ENCODE measurements around the gene PRKCG. TPM values are rescaled to one million over a fixed set of nuclear protein-coding genes. Genes with fewer than 3 reads are reported as not detected.

The PRKCG gene
- total RNA-seq, 2 experiments from 2014 or later = not detected

DNA sequence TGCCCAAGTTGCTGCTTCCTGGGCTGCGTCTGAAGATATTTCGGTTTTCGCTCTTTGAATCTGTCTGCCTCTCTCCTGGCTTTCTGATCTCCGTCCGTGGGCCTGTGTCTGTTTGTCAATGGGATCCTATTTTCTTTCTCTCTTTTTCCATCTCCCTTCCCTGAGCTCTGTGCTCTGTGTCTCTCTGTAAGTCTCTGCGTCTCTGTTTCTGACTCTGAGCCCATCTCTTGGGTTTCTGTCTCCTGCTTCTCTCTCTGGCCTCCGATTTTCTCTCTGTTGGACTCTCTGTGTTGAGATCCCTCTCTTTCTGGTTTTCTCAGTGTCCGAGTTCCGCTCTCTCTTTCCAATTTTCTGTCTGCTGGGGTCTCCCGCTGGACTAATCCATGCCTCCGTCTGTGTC is 1.7 kb downstream of the PRKCG start:
- no peaks in the 10 kb centered on the region for H4K20me1 ChIP-seq (ENCODE audit: insufficient read depth, low read length)
- no peaks in the 10 kb centered on the region for H3K36me3 ChIP-seq (ENCODE audit: insufficient read depth, low read length)
- H2AFZ ChIP-seq (ENCODE audit: low read length) = no peak overlapping the region
- no peaks in the 10 kb centered on the region for H3K79me2 ChIP-seq (ENCODE audit: insufficient read depth, low read depth, low read length)
- peaks cover 3% of the 10 kb centered on the region for H3K4me1 ChIP-seq (ENCODE audit: insufficient read depth, low read length, poor library complexity, severe bottlenecking)
- CTCF ChIA-PET (ENCODE audit: unreplicated experiment) = no interaction called here
- H3K27ac ChIP-seq (ENCODE audit: low read depth, low read length, poor library complexity, severe bottlenecking) = no peak overlapping the region
- no peak for DNase-seq (ENCODE audit: low spot score)
- POLR2A ChIA-PET = no interaction called here
- no peak overlapping the region for H3K4me2 ChIP-seq (ENCODE audit: low read length)
- TF ChIP-seq, protein P1, sequence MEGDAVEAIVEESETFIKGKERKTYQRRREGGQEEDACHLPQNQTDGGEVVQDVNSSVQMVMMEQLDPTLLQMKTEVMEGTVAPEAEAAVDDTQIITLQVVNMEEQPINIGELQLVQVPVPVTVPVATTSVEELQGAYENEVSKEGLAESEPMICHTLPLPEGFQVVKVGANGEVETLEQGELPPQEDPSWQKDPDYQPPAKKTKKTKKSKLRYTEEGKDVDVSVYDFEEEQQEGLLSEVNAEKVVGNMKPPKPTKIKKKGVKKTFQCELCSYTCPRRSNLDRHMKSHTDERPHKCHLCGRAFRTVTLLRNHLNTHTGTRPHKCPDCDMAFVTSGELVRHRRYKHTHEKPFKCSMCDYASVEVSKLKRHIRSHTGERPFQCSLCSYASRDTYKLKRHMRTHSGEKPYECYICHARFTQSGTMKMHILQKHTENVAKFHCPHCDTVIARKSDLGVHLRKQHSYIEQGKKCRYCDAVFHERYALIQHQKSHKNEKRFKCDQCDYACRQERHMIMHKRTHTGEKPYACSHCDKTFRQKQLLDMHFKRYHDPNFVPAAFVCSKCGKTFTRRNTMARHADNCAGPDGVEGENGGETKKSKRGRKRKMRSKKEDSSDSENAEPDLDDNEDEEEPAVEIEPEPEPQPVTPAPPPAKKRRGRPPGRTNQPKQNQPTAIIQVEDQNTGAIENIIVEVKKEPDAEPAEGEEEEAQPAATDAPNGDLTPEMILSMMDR (conservative IDR thresholded peaks at IDR 0.05; ENCODE audit: low read length) = no peak
- no peak for TF ChIP-seq EZH2phosphoT487 (IDR thresholded peaks at IDR 0.05; ENCODE audit: borderline replicate concordance, low read depth, low read length)
- no TSS peak for BruUV-seq (replicated peaks)
- H3K9me2 ChIP-seq (ENCODE audit: insufficient read depth, low read length) = no peaks in the 10 kb centered on the region
- intact Hi-C loops (cut with micrococcal nuclease; ENCODE audit: unreplicated experiment) = no loop called here
- H3K9me3 ChIP-seq (ENCODE audit: low read length) = no peaks in the 10 kb centered on the region
- no peak overlapping the region for H3K4me3 ChIP-seq (ENCODE audit: low read depth, low read length, poor library complexity, severe bottlenecking)

DNA sequence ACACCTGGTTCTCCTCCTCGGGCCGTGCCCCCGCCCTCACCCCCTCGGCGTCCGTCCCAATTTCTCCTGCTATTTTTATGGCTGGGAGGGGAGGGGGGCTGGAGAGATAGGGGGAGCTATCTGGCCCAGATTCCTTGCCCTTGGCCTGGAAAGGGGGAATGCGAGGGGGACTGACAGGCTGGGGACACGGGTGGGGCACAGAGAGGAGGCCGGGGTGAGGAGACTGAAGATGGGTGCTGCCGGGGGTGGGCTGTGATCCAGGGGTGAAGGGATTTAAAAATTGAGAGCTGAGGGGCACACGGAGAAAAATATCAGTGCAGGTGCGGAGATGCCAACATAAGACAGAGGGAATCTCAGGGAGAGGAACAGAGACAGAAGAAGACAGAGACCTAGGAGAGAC is 2.3 kb downstream of the PRKCG start:
- H3K4me2 ChIP-seq (ENCODE audit: low read length) = no peak overlapping the region
- ChIA-PET POLR2A (no interaction called here), CTCF (ENCODE audit: unreplicated experiment) (no interaction called here)
- H3K9me2 ChIP-seq (ENCODE audit: insufficient read depth, low read length) = no peaks in the 10 kb centered on the region
- intact Hi-C loops (cut with micrococcal nuclease; ENCODE audit: unreplicated experiment) = no loop called here
- H3K4me1 ChIP-seq (ENCODE audit: insufficient read depth, low read length, poor library complexity, severe bottlenecking) = peaks cover 3% of the 10 kb centered on the region
- no peak overlapping the region for H3K27ac ChIP-seq (ENCODE audit: low read depth, low read length, poor library complexity, severe bottlenecking)
- no peaks in the 10 kb centered on the region for H3K36me3 ChIP-seq (ENCODE audit: insufficient read depth, low read length)
- no peak for DNase-seq (ENCODE audit: low spot score)
- TF ChIP-seq, protein P1 (conservative IDR thresholded peaks at IDR 0.05; ENCODE audit: low read length) = no peak
- TF ChIP-seq EZH2phosphoT487 (IDR thresholded peaks at IDR 0.05; ENCODE audit: borderline replicate concordance, low read depth, low read length) = no peak
- H3K4me3 ChIP-seq (ENCODE audit: low read depth, low read length, poor library complexity, severe bottlenecking) = no peak overlapping the region
- no peak overlapping the region for H2AFZ ChIP-seq (ENCODE audit: low read length)
- no TSS peak for BruUV-seq (replicated peaks)
- no peaks in the 10 kb centered on the region for H4K20me1 ChIP-seq (ENCODE audit: insufficient read depth, low read length)
- no peaks in the 10 kb centered on the region for H3K79me2 ChIP-seq (ENCODE audit: insufficient read depth, low read depth, low read length)
- H3K9me3 ChIP-seq (ENCODE audit: low read length) = no peaks in the 10 kb centered on the region

DNA sequence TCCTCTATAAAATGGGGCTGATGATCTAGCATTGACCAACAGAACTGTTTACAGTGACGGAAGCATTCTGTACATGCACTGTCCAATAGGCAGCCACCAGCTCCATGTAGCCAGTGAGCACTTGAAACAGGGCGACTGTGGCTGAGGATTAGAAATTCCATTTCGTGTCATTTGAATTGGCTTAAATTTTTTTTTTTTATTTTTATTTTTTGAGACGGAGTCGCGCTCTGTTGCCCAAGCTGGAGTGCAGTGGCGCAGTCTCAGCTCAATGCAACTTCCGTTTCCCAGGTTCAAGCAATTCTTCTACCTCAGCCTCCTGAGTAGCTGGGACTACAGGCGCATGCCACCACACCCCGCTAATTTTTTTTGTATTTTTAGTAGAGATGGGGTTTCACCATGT is 3.0 kb downstream of the PRKCG start:
- H3K9me2 ChIP-seq (ENCODE audit: insufficient read depth, low read length) = no peaks in the 10 kb centered on the region
- no peaks in the 10 kb centered on the region for H3K36me3 ChIP-seq (ENCODE audit: insufficient read depth, low read length)
- BruUV-seq (replicated peaks) = no TSS peak
- TF ChIP-seq, protein P1 (conservative IDR thresholded peaks at IDR 0.05; ENCODE audit: low read length) = no peak
- ChIA-PET CTCF (ENCODE audit: unreplicated experiment) (no interaction called here), POLR2A (interaction anchor here (0.6 kb wide), 1 partner anchor 538 kb away, joined by 5 read pairs; no protein-coding TSS in a partner anchor)
- H2AFZ ChIP-seq (ENCODE audit: low read length) = no peak overlapping the region
- no peaks in the 10 kb centered on the region for H3K79me2 ChIP-seq (ENCODE audit: insufficient read depth, low read depth, low read length)
- peaks cover 3% of the 10 kb centered on the region for H3K4me1 ChIP-seq (ENCODE audit: insufficient read depth, low read length, poor library complexity, severe bottlenecking)
- H3K9me3 ChIP-seq (ENCODE audit: low read length) = no peaks in the 10 kb centered on the region
- H3K4me3 ChIP-seq (ENCODE audit: low read depth, low read length, poor library complexity, severe bottlenecking) = no peak overlapping the region
- no peak overlapping the region for H3K4me2 ChIP-seq (ENCODE audit: low read length)
- H4K20me1 ChIP-seq (ENCODE audit: insufficient read depth, low read length) = no peaks in the 10 kb centered on the region
- no peak for DNase-seq (ENCODE audit: low spot score)
- no peak overlapping the region for H3K27ac ChIP-seq (ENCODE audit: low read depth, low read length, poor library complexity, severe bottlenecking)
- intact Hi-C loops (cut with micrococcal nuclease; ENCODE audit: unreplicated experiment) = no loop called here
